Left cardiac atrium (tissue), 4 donors: Measurements from ENCODE around the gene MAMSTR. TPM values are rescaled to one million over a fixed set of nuclear protein-coding genes. Genes with fewer than 3 reads are reported as not detected.
"Not testable (repeated sequence)": the region's sequence is repeated elsewhere in the genome, so short reads cannot be mapped to it uniquely, and the experiment has no call there.

Source experiments
- ATAC-seq, 2 donors: fragments of 200-7000 bp; cut with Tn5 transposase; one replicate each; pipeline ENCODE4 v1.9.1; 2020; ENCODE audit warnings: mild to moderate bottlenecking in 2 of 2, moderate library complexity in 2 of 2
- DNase-seq: peaks from one replicate; pipeline ENCODE4 v3.0.0-alpha.2; 2020
- intact Hi-C, 2 donors: fragments of 100-400 bp; cut with DNase I; formaldehyde crosslinking; loops; one replicate each; pipeline versions ENCODE4 v1.14.1 to v1.15.1; 2022 to 2023
- long read RNA-seq: library from polyadenylated mRNA; unstranded; transcript quantifications from one replicate; pipeline ENCODE4 v2.0.0, GENCODE V29; 2021
- total RNA-seq, 2 donors: library from RNA; stranded (reverse); fragmentation: NEBNext Ultra II Directional; extraction: Animal tissue kit (Norgen Biotek cat#: 25700); gene quantifications; one replicate each; pipeline ENCODE4 v1.2.1, GENCODE V29; 2021
- donor health status: DM: no; HTN: yes; CAD: no.
- donor health status: DM: no; HTN: yes; CAD: no; lungs with severe emphysema.
- donor health status: DM: yes; HTN: yes; CAD: no.
- donor health status: Dilated cardiomyopathy.

MAMSTR gene
- 1 to 10 TPM; 1.6 to 3.2 TPM for total RNA-seq
- long read RNA-seq, partial matches to known transcripts, result 0 of 4 reads
- long read RNA-seq, other reads (novel, unspliced or antisense), result 4 of 4 reads

DNA sequence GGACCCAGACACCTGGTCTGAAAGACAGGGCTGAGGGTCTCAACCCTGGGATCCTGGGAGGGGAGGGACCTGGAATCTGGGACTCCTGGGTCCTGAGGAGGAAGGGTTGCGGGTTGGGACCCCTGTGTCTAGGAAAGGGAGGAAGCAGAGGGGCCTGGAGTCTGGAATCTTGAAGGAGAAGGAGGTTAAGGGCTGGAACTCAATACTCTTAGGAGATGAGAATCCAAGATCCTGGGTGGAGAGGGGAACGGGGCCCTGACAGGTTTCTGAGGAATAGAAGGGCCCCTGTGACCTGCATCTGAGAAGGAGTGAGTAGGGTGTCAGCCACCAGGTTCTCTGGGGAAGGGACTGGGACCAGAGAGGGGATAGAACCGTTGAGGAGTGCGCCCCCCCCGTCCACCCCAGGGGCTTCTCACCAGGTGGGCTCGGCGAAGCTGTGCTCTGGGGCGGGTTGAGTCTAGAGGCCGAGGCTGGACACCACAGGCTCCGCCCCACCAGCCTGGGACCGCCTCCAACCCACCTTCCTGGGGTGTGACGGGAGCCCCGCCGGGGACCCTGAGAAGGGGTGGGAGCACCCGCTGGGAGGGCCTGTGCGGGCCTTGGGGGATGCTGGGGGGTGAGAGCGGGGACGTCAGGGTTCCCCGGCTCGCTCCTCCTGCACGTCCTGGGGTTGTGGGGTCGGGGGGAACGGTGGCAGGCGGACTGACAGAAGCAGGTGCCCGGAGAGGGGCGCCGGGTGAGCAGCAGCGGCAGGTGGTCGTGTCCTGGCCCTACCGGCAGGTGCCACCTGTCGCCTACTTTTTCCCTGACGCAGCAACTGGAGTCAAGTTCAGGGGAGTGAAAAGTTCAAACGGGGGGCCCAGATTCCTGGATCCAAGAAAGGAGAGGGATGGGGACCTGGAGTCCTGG lies at the start of gene MAMSTR:
Gene MAMSTR (minus strand): TSS at position 463 of the 909 bp plus-strand sequence. CDS start 694 bp downstream, outside the sequence.
- intact Hi-C loops, result no loop called here
- ATAC-seq, result no peak

GRCh38 chr19:48768994-48769713 lies 49.6 kb upstream of the MAMSTR start:
- intact Hi-C loops, result no loop called here
- ATAC-seq, result no peak
- DNase-seq, result no peak

More for the DNA sequence above, at the start of gene MAMSTR:
- peak; percentile 52 for DNase-seq

GRCh38 chr19:48768171-48768753 lies 48.7 kb upstream of the MAMSTR start:
- intact Hi-C loops, ATAC-seq, DNase-seq: not testable (repeated sequence)

- DNase-seq, ATAC-seq, intact Hi-C loops: not testable (repeated sequence)
Observed at GRCh38 chr19:48765816-48766215, 46.3 kb upstream of the MAMSTR start.

GRCh38 chr19:48760504-48761205 lies 41.1 kb upstream of the MAMSTR start:
- peak in 1 of 2 donors; percentile 38 for ATAC-seq
- intact Hi-C loops, result no loop called here
- DNase-seq, result no peak

DNA sequence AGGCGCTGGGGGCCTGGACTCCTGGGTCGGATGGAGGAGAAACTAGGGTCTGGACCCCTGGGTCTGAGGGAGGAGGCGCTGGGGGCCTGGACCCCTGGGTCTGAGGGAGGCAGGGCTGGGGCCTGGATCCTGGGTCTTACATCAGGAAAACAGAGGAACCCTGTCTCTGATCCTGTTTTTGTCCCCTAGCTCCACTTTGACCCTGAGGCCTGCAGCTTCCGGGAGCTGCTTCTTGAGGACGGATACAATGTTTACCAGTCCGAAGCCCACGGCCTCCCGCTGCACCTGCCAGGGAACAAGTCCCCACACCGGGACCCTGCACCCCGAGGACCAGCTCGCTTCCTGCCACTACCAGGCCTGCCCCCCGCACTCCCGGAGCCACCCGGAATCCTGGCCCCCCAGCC lies 38.2 kb upstream of the MAMSTR start:
- intact Hi-C loops, result no loop called here
- ATAC-seq (no peak), DNase-seq (no peak)

DNA sequence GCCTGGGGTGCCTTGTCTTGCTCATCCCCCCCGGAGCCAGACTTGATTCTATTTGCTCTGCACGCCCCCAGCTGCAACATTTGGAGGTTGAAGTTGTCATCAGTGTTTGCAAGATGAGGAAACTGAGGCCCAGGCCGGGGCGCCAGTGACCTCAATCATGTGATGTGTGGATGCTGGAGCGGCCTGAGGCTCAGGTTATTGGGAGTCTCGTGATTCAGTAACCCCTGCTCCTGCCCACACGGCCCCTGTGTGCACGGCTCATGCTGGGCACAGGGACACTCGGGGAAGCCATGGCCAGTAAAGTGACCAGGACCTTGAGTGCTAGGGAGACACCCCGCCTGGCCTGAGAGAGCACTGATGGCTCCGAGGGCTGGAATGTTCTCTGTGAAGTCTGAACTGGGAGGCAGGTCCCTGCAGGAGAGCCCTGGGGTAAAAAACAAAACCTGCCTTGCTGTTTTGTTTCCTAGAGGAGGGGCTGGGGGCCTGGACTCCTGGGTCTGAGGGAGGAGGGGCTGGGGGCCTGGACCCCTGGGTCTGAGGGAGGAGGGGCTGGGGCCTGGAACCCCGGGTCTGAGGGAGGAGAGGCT lies 37.7 kb upstream of the MAMSTR start:
- intact Hi-C loops, result no loop called here
- DNase-seq (no peak), ATAC-seq (no peak)

- intact Hi-C loops, result no loop called here
- ATAC-seq, result no peak
- DNase-seq, result no peak
Observed at GRCh38 chr19:48756686-48757085, 37.2 kb upstream of the MAMSTR start.

- intact Hi-C loops, result no loop called here
- ATAC-seq, result no peak
- no peak for DNase-seq
Observed at GRCh38 chr19:48756212-48756611, 36.7 kb upstream of the MAMSTR start.

DNA sequence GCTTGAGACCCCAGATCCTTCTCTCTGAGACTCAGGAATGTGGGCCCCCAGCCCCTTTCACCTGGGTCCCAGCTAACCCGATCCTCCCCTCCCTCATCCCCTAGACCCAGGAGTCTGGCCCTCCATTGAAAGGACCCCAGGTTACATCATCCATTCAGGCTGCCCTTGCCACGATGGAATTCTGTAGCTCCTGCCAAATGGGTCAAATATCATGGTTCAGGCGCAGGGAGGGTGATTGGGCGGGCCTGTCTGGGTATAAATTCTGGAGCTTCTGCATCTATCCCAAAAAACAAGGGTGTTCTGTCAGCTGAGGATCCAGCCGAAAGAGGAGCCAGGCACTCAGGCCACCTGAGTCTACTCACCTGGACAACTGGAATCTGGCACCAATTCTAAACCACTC lies 36.3 kb upstream of the MAMSTR start:
- ATAC-seq (no peak), DNase-seq (no peak)
- intact Hi-C loops, result no loop called here

DNA sequence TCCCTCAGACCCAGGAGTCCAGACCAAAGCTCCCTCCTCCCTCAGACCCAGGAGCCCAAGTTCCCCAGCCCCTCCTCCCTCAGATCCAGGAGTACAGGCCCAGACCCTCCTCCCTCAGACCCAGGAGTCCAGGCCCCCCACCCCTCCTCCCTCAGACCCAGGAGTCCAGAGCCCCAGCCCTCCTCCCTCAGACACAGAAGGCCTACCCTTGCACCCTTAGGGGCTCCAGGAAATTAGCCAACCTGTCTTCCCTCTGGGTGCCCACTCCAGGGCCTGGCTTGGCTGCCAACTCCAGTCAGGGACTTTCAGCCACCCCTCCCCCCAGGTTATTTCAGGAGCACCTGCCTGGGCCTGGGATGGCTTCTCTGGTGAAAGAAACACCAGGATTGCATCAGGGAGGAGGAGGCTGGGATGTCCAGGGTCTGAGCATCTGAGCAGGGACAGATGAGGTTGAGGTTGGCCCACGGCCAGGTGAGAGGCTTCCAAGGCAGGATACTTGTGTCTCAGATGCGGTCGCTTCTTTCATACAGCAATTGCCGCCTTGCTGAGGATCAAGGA lies 35.6 kb upstream of the MAMSTR start, which contains the start of gene FGF21:
Gene FGF21 (plus strand): TSS at position 441 of the 558 bp plus-strand sequence. CDS start 713 bp downstream, outside the sequence.
- DNase-seq (no peak), ATAC-seq (no peak)
- intact Hi-C loops, result no loop called here

- intact Hi-C loops, result no loop called here
- ATAC-seq (peak; percentile 85 to 92), DNase-seq (peak; percentile 80)
Observed at GRCh38 chr19:48752496-48753365, 33.2 kb upstream of the MAMSTR start, which contains the start of gene FUT1. FUT1 (minus strand) TSS chr19:48752641; CDS start chr19:48751281, 1,360 bp downstream.

- DNase-seq (no peak), ATAC-seq (no peak)
- intact Hi-C loops, result no loop called here
Observed at GRCh38 chr19:48751845-48752495, 32.4 kb upstream of the MAMSTR start.

DNA sequence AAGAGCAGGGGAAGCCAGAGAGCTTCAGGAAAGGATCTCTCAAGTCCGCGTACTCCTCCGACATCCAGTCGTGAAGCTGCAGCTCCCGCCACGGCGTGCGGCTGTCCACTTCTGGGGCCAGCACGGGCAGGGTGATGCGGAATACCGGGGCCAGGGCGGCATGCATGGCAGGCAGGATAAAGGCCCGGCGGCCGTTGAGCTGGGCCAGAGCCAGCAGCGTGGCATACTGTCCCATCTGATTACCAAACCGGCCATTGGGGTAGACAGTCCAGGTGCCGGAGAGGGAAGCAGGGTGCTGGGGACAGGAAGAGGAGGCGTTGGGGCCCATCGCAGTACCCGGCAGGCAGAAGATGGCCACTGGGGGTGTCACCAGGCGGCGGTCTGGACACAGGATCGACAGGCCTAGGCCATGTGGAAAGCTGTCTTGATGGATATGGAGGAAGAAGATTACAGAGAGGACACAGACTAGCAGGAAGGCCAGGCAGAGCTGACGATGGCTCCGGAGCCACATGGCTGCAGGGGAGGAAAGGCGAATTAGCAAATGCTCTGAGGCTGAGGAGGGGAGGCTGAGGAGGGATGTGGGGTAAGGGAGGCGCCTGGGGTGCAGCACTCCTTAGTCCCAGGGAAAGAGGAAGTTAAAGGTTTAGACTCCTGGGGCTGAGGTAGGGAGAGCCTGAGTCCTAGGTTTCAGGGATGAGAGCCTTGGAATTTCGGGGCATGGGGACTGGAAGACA lies 31.4 kb upstream of the MAMSTR start:
- ATAC-seq (no peak), DNase-seq (no peak)
- intact Hi-C loops, result no loop called here

DNA sequence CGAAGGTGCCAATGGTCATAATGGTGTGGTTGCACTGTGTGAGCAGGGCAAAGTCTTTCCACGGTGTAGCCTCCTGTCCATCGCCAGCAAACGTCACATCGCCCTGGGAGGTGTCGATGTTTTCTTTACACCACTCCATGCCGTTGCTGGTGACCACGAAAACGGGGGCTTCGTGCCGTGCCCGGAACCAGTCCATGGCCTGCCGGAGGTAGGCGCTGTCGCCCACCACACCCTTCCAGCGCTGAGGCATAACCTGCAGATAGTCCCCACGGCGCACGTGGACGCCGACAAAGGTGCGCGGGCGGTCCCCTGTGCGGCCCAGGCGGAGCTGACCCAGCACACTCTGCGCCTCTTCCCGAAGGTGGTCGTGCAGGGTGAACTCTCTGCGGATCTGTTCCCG lies 30.8 kb upstream of the MAMSTR start:
- DNase-seq (no peak), ATAC-seq (no peak)
- intact Hi-C loops, result no loop called here

GRCh38 chr19:48749571-48750198 lies 30.2 kb upstream of the MAMSTR start:
- ATAC-seq, result no peak
- intact Hi-C loops, result no loop called here
- no peak for DNase-seq
